ENCODE measurements around the gene RGL4.

RGL4 gene

GRCh38 chr22:23698094-23698493 lies 7.3 kb downstream of the RGL4 start:
- H4K20me1 ChIP-seq (ENCODE audit: control insufficient read depth, insufficient read depth, low read depth, low read length) = peaks cover 3% of the 10 kb centered on the region; the same call in 1 of the 2 replicates
- peaks cover 73% of the 10 kb centered on the region for H3K36me3 ChIP-seq (ENCODE audit: control insufficient read depth, low read length)
- H3K4me3 ChIP-seq (ENCODE audit: low read length) = no peak overlapping the region
- H3K27me3 ChIP-seq (ENCODE audit: control insufficient read depth, low read length) = no peaks in the 10 kb centered on the region
- no peaks in the 10 kb centered on the region for H3K9me2 ChIP-seq (replicated peaks; ENCODE audit: control insufficient read depth, low read length)
- TF ChIP-seq EZH2phosphoT487 (IDR thresholded peaks at IDR 0.05; ENCODE audit: borderline replicate concordance, low read length) = no peak
- no peaks in the 10 kb centered on the region for H3K9me3 ChIP-seq (ENCODE audit: control insufficient read depth, insufficient read depth, low read length)
- no peak overlapping the region for H3K4me2 ChIP-seq (ENCODE audit: low read length)
- H3F3A ChIP-seq (ENCODE audit: control insufficient read depth, insufficient read depth) = no peaks in the 10 kb centered on the region; the same call in 1 of the 2 replicates
- H3K79me2 ChIP-seq (ENCODE audit: control insufficient read depth, low read length) = peaks cover 27% of the 10 kb centered on the region
- H3K4me1 ChIP-seq (ENCODE audit: control insufficient read depth, low read length) = peaks cover 14% of the 10 kb centered on the region
- no peak overlapping the region for H3K27ac ChIP-seq (ENCODE audit: low read depth, low read length)

GRCh38 chr22:23698673-23699235 lies 7.9 kb downstream of the RGL4 start:
- no peaks in the 10 kb centered on the region for H3K9me2 ChIP-seq (replicated peaks; ENCODE audit: control insufficient read depth, low read length)
- no peaks in the 10 kb centered on the region for H3K27me3 ChIP-seq (ENCODE audit: control insufficient read depth, low read length)
- no peak overlapping the region for H3K4me2 ChIP-seq (ENCODE audit: low read length)
- H3K9me3 ChIP-seq (ENCODE audit: control insufficient read depth, insufficient read depth, low read length) = no peaks in the 10 kb centered on the region
- H3K4me1 ChIP-seq (ENCODE audit: control insufficient read depth, low read length) = peaks cover 14% of the 10 kb centered on the region
- H3K27ac ChIP-seq (ENCODE audit: low read depth, low read length) = no peak overlapping the region
- no peak for TF ChIP-seq CTCF (IDR thresholded peaks at IDR 0.05; ENCODE audit: low read depth, low read length, poor library complexity, severe bottlenecking)
- H3F3A ChIP-seq (ENCODE audit: control insufficient read depth, insufficient read depth) = no peaks in the 10 kb centered on the region; the same call in 1 of the 2 replicates
- peaks cover 5% of the 10 kb centered on the region; the same call in 1 of the 2 replicates for H4K20me1 ChIP-seq (ENCODE audit: control insufficient read depth, insufficient read depth, low read depth, low read length)
- H3K36me3 ChIP-seq (ENCODE audit: control insufficient read depth, low read length) = peaks cover 76% of the 10 kb centered on the region
- no peak overlapping the region for H3K4me3 ChIP-seq (ENCODE audit: low read length)
- peaks cover 33% of the 10 kb centered on the region for H3K79me2 ChIP-seq (ENCODE audit: control insufficient read depth, low read length)

- TF ChIP-seq CTCF (IDR thresholded peaks at IDR 0.05; ENCODE audit: low read depth, low read length, poor library complexity, severe bottlenecking) (no peak), EZH2phosphoT487 (IDR thresholded peaks at IDR 0.05; ENCODE audit: borderline replicate concordance, low read length) (no peak)
- H3K4me1 ChIP-seq (ENCODE audit: control insufficient read depth, low read length) = peaks cover 14% of the 10 kb centered on the region
- no peak overlapping the region for H3K4me3 ChIP-seq (ENCODE audit: low read length)
- no peaks in the 10 kb centered on the region for H3K27me3 ChIP-seq (ENCODE audit: control insufficient read depth, low read length)
- no peak overlapping the region for H3K27ac ChIP-seq (ENCODE audit: low read depth, low read length)
- H3F3A ChIP-seq (ENCODE audit: control insufficient read depth, insufficient read depth) = no peaks in the 10 kb centered on the region; the same call in 1 of the 2 replicates
- peaks cover 50% of the 10 kb centered on the region for H3K79me2 ChIP-seq (ENCODE audit: control insufficient read depth, low read length)
- no peak overlapping the region for H3K4me2 ChIP-seq (ENCODE audit: low read length)
- H3K36me3 ChIP-seq (ENCODE audit: control insufficient read depth, low read length) = peaks cover 78% of the 10 kb centered on the region
- H4K20me1 ChIP-seq (ENCODE audit: control insufficient read depth, insufficient read depth, low read depth, low read length) = peaks cover 5% of the 10 kb centered on the region; the same call in 1 of the 2 replicates
- no peaks in the 10 kb centered on the region for H3K9me3 ChIP-seq (ENCODE audit: control insufficient read depth, insufficient read depth, low read length)
- no peaks in the 10 kb centered on the region for H3K9me2 ChIP-seq (replicated peaks; ENCODE audit: control insufficient read depth, low read length)
Observed at GRCh38 chr22:23700706-23701105, 9.9 kb downstream of the RGL4 start.

- H3K27ac ChIP-seq (ENCODE audit: low read depth, low read length) = no peak overlapping the region
- peaks cover 99% of the 10 kb centered on the region for H3K36me3 ChIP-seq (ENCODE audit: control insufficient read depth, low read length)
- H4K20me1 ChIP-seq (ENCODE audit: control insufficient read depth, insufficient read depth, low read depth, low read length) = peaks cover 5% of the 10 kb centered on the region; the same call in 1 of the 2 replicates
- no peak for TF ChIP-seq CTCF (IDR thresholded peaks at IDR 0.05; ENCODE audit: low read depth, low read length, poor library complexity, severe bottlenecking)
- no peak for TF ChIP-seq EZH2phosphoT487 (IDR thresholded peaks at IDR 0.05; ENCODE audit: borderline replicate concordance, low read length)
- H3K9me3 ChIP-seq (ENCODE audit: control insufficient read depth, insufficient read depth, low read length) = no peaks in the 10 kb centered on the region
- H3F3A ChIP-seq (ENCODE audit: control insufficient read depth, insufficient read depth) = no peaks in the 10 kb centered on the region; the same call in 1 of the 2 replicates
- H3K4me2 ChIP-seq (ENCODE audit: low read length) = no peak overlapping the region
- no peak overlapping the region for H3K4me3 ChIP-seq (ENCODE audit: low read length)
- H3K4me1 ChIP-seq (ENCODE audit: control insufficient read depth, low read length) = no peaks in the 10 kb centered on the region
- no peaks in the 10 kb centered on the region for H3K9me2 ChIP-seq (replicated peaks; ENCODE audit: control insufficient read depth, low read length)
- no peaks in the 10 kb centered on the region for H3K27me3 ChIP-seq (ENCODE audit: control insufficient read depth, low read length)
- peaks cover 53% of the 10 kb centered on the region for H3K79me2 ChIP-seq (ENCODE audit: control insufficient read depth, low read length)
Observed at GRCh38 chr22:23704062-23704461, 13.2 kb downstream of the RGL4 start.

Data from DOHH2 (cell line).